Adrenal gland (tissue), 5 donors: Measurements from ENCODE around the gene TCERG1L.

Source experiments
- CTCF ChIP-seq, 6 experiments: fragments of 450-650 bp in 4 of 6; fragments of 200-600 bp in 2 of 6; sonication (generic) in 1 of 6; IDR thresholded peaks; 1 replicate in 5 of 6; 2 replicates in 1 of 6; pipeline versions ENCODE4 v1.5.1 to v1.8.0; 2016 to 2021; ENCODE audit warnings: antibody characterized with exemption in 6 of 6, mild to moderate bottlenecking in 2 of 6, moderate library complexity in 1 of 6
- POLR2A ChIP-seq, 2 donors: fragments of 450-650 bp; IDR thresholded peaks; one replicate each; pipeline ENCODE4 v1.6.1; 2017; ENCODE audit warnings: antibody characterized with exemption in 2 of 2, mild to moderate bottlenecking in 2 of 2, moderate library complexity in 1 of 2
- donor health status: DM: no; HTN: no; CAD: no.

DNA sequence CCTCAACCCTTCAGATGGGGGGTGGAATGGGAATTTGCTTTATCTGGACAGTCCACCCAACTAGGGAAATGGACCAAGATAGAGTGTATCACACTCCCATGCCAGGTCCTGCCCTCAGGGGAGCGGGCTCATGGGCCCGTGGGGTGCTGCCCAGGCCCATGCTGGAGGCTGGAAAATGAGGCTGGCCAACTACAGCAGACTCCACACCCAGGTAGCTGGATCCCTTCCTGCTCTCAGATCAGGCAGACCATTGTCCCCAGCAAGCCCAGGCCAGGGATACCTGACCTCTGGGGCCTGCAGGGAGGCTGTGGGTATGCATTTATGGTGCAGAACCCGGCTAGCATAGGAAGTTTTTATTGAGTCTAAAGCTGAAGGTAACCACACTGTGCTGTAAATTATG is 162.4 kb downstream of the TCERG1L start:
- TF ChIP-seq CTCF (IDR thresholded peaks at IDR 0.05), result no peak
- TF ChIP-seq POLR2A (IDR thresholded peaks at IDR 0.05), result no peak
